A549 treated with CORT108297 at 1 μM for 4 hours (cell line): Measurements from ENCODE around the gene RFX1. TPM values are rescaled to one million over a fixed set of nuclear protein-coding genes. Genes with fewer than 3 reads are reported as not detected.

Experiments
- total RNA-seq: library from RNA; stranded (reverse); fragments of 200-300 nt; extraction: Qiagen RNA extraction; gene quantifications from 5 replicates; pipeline ENCODE4 v1.2.3, GENCODE V29; 2022

The RFX1 gene
- total RNA-seq, result 3.7 to 6.3 TPM (median 5.7 TPM) in 5 replicates

GRCh38 chr19:14006085-14006765 lies at the start of gene RFX1:
RFX1 (minus strand) TSS chr19:14006320; CDS start chr19:13993843, 12,477 bp downstream.

GRCh38 chr19:14031719-14032480 lies 25.8 kb upstream of the RFX1 start, which contains the start of gene IL27RA:
IL27RA (plus strand) TSS chr19:14031762; CDS start chr19:14031873, 111 bp downstream.

DNA sequence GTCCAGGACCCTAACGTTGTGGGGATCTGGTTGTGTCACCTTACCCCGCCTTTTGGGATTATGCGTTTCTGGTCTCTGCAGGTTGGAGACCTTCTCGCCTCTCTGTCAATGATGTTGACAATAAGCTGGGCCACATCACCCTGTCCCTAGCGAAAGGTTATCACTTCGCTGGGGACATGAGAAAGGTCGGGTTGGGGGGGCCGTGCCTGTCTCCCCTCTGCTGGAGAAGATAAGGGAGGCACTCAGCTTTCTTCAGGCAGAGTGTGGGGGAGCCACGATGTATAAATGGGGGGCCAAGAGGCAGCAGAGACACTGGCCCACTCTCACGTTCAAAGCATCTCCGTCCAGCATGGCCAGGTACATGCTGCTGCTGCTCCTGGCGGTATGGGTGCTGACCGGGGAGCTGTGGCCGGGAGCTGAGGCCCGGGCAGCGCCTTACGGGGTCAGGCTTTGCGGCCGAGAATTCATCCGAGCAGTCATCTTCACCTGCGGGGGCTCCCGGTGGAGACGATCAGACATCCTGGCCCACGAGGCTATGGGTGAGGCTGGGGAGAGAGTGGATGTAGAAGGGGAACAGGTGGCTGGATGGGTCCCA lies 21.8 kb upstream of the RFX1 start, which contains the start of gene RLN3:
TSS of gene RLN3 (plus strand) at position 293 of the 595 bp plus-strand sequence. CDS start at position 350, 57 bp downstream.

GRCh38 chr19:13952154-13952930 lies 53.8 kb downstream of the RFX1 start, which contains the start of gene DCAF15:
DCAF15 (plus strand) TSS chr19:13952509; CDS start chr19:13952513, 4 bp downstream.

DNA sequence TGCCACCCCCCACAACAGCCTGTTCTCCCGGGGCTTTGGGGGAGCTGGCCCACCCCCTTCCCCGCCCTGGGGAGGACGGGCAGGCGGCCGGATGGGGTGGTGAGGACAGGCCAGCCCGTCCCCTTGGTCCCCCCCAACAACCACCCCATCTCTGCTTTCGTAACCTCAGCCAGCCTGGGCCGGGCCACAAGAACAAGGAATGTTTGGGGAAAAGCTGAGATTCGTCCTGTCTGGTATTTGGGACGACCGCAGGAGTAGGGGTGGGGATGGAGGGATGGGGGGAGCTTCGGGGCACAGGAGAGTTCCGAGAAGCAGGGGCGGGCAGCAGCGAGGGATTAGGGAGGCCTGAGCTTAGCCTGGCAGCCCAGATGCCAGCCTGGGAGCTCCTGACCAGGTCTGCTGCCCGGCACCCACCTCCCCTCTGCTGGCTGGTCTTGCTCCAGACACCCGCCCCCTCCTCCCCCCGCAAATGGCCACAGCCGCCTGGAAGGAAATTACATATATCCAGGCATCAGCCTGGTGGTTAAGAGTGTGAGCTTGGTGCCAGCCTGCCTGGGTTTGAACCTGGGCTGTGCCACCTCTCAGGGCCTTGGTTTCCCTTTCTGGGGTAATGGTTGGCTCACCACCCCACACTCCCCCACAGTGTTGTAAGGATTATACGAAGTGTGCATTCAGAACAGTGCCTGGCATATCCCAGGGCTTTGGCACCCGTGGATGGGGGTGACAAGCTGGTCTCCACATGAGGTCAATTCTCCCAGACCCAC lies 67.6 kb downstream of the RFX1 start, which contains the start of gene PODNL1:
TSS of gene PODNL1 (minus strand) at position 117 of the 764 bp plus-strand sequence. CDS start 236 bp downstream, outside the sequence.

Other genes with a start within 250 kb of the RFX1 start
- 10.9 to 16.9 TPM (median 16.1 TPM) in 5 replicates for gene MRI1, start 241.8 kb downstream of the RFX1 start, total RNA-seq
- 129 to 218 TPM (median 210 TPM) in 5 replicates for gene C19orf53, start 231.9 kb downstream of the RFX1 start, total RNA-seq
- 6.0 to 9.5 TPM (median 8.0 TPM) in 5 replicates for gene ZSWIM4, start 210.9 kb downstream of the RFX1 start, total RNA-seq
- gene NANOS3, start 129.2 kb downstream of the RFX1 start, total RNA-seq, result 1.4 to 4.1 TPM (median 3.2 TPM) in 5 replicates
- gene BRME1, start 100.2 kb downstream of the RFX1 start, total RNA-seq, result 0.36 to 1.3 TPM (median 0.60 TPM) in 5 replicates
- 8.6 to 11.6 TPM (median 10.3 TPM) in 5 replicates for gene CC2D1A, start 100.1 kb downstream of the RFX1 start, total RNA-seq
- gene PODNL1, start 67.9 kb downstream of the RFX1 start, total RNA-seq, result 0.88 to 1.8 TPM (median 1.1 TPM) in 5 replicates
- gene DCAF15, start 53.8 kb downstream of the RFX1 start, total RNA-seq, result 13.2 to 23.3 TPM (median 22.1 TPM) in 5 replicates
- gene RLN3, start 21.8 kb upstream of the RFX1 start, total RNA-seq, result not detected in 5 replicates
- 8.5 to 11.7 TPM (median 10.9 TPM) in 5 replicates for gene IL27RA, start 25.4 kb upstream of the RFX1 start, total RNA-seq
- 1.6 to 2.6 TPM (median 2.2 TPM) in 5 replicates for gene PALM3, start 55.8 kb upstream of the RFX1 start, total RNA-seq
- gene MISP3, start 66.5 kb upstream of the RFX1 start, total RNA-seq, result 1.8 to 5.3 TPM (median 4.0 TPM) in 5 replicates
- gene C19orf67, start 79.5 kb upstream of the RFX1 start, total RNA-seq, result not detected in 5 replicates
- 38.1 to 46.8 TPM (median 44.2 TPM) in 5 replicates for gene SAMD1, start 84.4 kb upstream of the RFX1 start, total RNA-seq
- gene PRKACA, start 111.4 kb upstream of the RFX1 start, total RNA-seq, result 30.6 to 37.8 TPM (median 34.4 TPM) in 5 replicates
- 32.5 to 34.1 TPM (median 32.8 TPM) in 5 replicates for gene ASF1B, start 130.3 kb upstream of the RFX1 start, total RNA-seq
- 2.1 to 3.7 TPM (median 3.4 TPM) in 5 replicates for gene ADGRL1, start 199.8 kb upstream of the RFX1 start, total RNA-seq